Thyroid gland (tissue), 4 donors: ENCODE measurements around the gene CCDC188. TPM values are rescaled to one million over a fixed set of nuclear protein-coding genes. Genes with fewer than 3 reads are reported as not detected.
A peak's percentile ranks its signal among the peaks of the same experiment; 100 is the strongest.

ENCODE experiments used
- DNase-seq, 2 donors: peaks; one replicate each; pipeline ENCODE4 v3.0.0-alpha.2; 2019
- H3K27ac ChIP-seq, 3 donors: fragments of 200-600 bp; sonication (generic); 1 replicate in 2 of 3; 2 replicates in 1 of 3; pipeline ENCODE4 v1.5.1; 2016 to 2019; ENCODE audit warnings: mild to moderate bottlenecking in 1 of 3, moderate library complexity in 1 of 3
- H3K27me3 ChIP-seq: fragments of 200-600 bp; sonication (generic); one replicate; pipeline ENCODE4 v1.5.1; 2019
- H3K36me3 ChIP-seq, 2 donors: fragments of 200-600 bp; sonication (generic); one replicate each; pipeline ENCODE4 v1.5.1; 2016 to 2019
- H3K4me1 ChIP-seq, 2 donors: fragments of 200-600 bp; sonication (generic); one replicate each; pipeline ENCODE4 v1.5.1; 2017 to 2019
- H3K4me3 ChIP-seq, 3 donors: fragments of 200-600 bp; sonication (generic); replicated peaks in 1 of 3; 1 replicate in 2 of 3; 2 replicates in 1 of 3; pipeline ENCODE4 v1.5.1; 2016; ENCODE audit warnings: mild to moderate bottlenecking in 1 of 3
- H3K9me3 ChIP-seq: fragments of 200-600 bp; sonication (generic); one replicate; pipeline ENCODE4 v1.5.1; 2017
- CTCF ChIP-seq, 6 experiments: fragments of 200-600 bp in 3 of 6; fragments of 450-650 bp in 3 of 6; sonication (generic) in 3 of 6; IDR thresholded peaks; one replicate each; pipeline ENCODE4 v1.5.1; 2016 to 2019; ENCODE audit warnings: antibody characterized with exemption in 6 of 6, mild to moderate bottlenecking in 2 of 6, inconsistent platforms in 1 of 6, moderate library complexity in 1 of 6
- POLR2A ChIP-seq, 2 donors: fragments of 450-650 bp; IDR thresholded peaks; one replicate each; pipeline ENCODE4 v1.6.1; 2017; ENCODE audit warnings: antibody characterized with exemption in 2 of 2, mild to moderate bottlenecking in 2 of 2, moderate library complexity in 1 of 2
- WGBS, 2 donors: methylation state at CpG; one replicate each; pipeline ENCODE4 v1.1.5; 2017; 5-methylcytosine and 5-hydroxymethylcytosine counted together
- intact Hi-C: fragments of 100-400 bp; cut with DNase I; formaldehyde crosslinking; loops from one replicate; pipeline ENCODE4 v1.15.1; 2023
- total RNA-seq, 4 donors: library from RNA; depleted of rRNA; stranded (reverse); fragments of >200 nt; gene quantifications; one replicate each; pipeline ENCODE4 v1.2.3, GENCODE V29; 2016

CCDC188 gene
- total RNA-seq, 4 donors from 2014 or later: 0.39 to 2.1 TPM; not detected in 2

- Histone ChIP-seq H3K9me3 (no peaks in the 10 kb centered on the region), H3K27me3 (no peaks in the 10 kb centered on the region), H3K4me1 (peaks cover 18 to 51% of the 10 kb centered on the region in 2 donors), H3K36me3 (peaks cover 0 to 3% of the 10 kb centered on the region in 2 donors), H3K27ac (peak overlapping the region in 1 of 3 donors; percentile 17), H3K4me3 (peak overlapping the region; percentile 60 to 90 (median 83))
- TF ChIP-seq POLR2A (IDR thresholded peaks at IDR 0.05) (no peak), CTCF (IDR thresholded peaks at IDR 0.05) (no peak)
- 0 to 2% methylated on average over 4 to 11 of the region's 72 CpGs for WGBS, 2 donors
- intact Hi-C loops: no loop called here
- peak; percentile 38 to 45 for DNase-seq
These were observed 18.8 kb downstream of the CCDC188 start for GRCh38 chr22:20131859-20132685.

GRCh38 chr22:20131597-20131858 is 19.3 kb downstream of the CCDC188 start, which contains the start of gene ZDHHC8:
TSS of gene ZDHHC8 (plus strand) at chr22:20131804. CDS start at chr22:20131948, 144 bp downstream.
- peak; percentile 45 to 49 for DNase-seq

GRCh38 chr22:20130731-20131596 is 19.9 kb downstream of the CCDC188 start:
- H3K4me1 ChIP-seq: peaks cover 18 to 40% of the 10 kb centered on the region in 2 donors
- 0 to 19% methylated on average over 4 to 11 of the region's 70 CpGs for WGBS, 2 donors

More at GRCh38 chr22:20131597-20131858, 19.3 kb downstream of the CCDC188 start, which contains the start of gene ZDHHC8:
- no peak for TF ChIP-seq POLR2A (IDR thresholded peaks at IDR 0.05)
- no peak for TF ChIP-seq CTCF (IDR thresholded peaks at IDR 0.05)
- intact Hi-C loops: no loop called here
- peak within 1 kb of the TSS; percentile 73 to 94 (median 87) for H3K27ac ChIP-seq
- WGBS, 2 donors: no CpG with 5 or more reads among the region's 43 CpGs
- no peaks in the 10 kb centered on the region for H3K9me3 ChIP-seq
- no peaks in the 10 kb centered on the region for H3K27me3 ChIP-seq
- peaks cover 0 to 5% of the 10 kb centered on the region in 2 donors for H3K36me3 ChIP-seq
- peaks cover 18 to 46% of the 10 kb centered on the region in 2 donors for H3K4me1 ChIP-seq
- H3K4me3 ChIP-seq: peak within 1 kb of the TSS; percentile 60 to 97 (median 90)

GRCh38 chr22:20130319-20130718 is 20.5 kb downstream of the CCDC188 start:
- 61% methylated on average over 3 of the region's 3 CpGs; no CpG with 5 or more reads in 1 of the 2 donors for WGBS, 2 donors
- Histone ChIP-seq H3K4me3 (peak overlapping the region in 1 of 3 donors; percentile 97), H3K27ac (peak overlapping the region in 2 of 3 donors; percentile 73 to 94), H3K4me1 (peaks cover 18 to 34% of the 10 kb centered on the region in 2 donors), H3K36me3 (peaks cover 7 to 16% of the 10 kb centered on the region in 2 donors), H3K9me3 (no peaks in the 10 kb centered on the region), H3K27me3 (no peaks in the 10 kb centered on the region)
- intact Hi-C loops: no loop called here
- DNase-seq: no peak
- TF ChIP-seq POLR2A (IDR thresholded peaks at IDR 0.05) (no peak), CTCF (IDR thresholded peaks at IDR 0.05) (no peak)

More at GRCh38 chr22:20130731-20131596, 19.9 kb downstream of the CCDC188 start:
- Histone ChIP-seq H3K9me3 (no peaks in the 10 kb centered on the region), H3K36me3 (peaks cover under 1 to 9% of the 10 kb centered on the region in 2 donors), H3K27ac (peak overlapping the region; percentile 73 to 94 (median 87)), H3K4me3 (peak overlapping the region in 2 of 3 donors; percentile 56 to 97), H3K27me3 (no peaks in the 10 kb centered on the region)
- TF ChIP-seq CTCF (IDR thresholded peaks at IDR 0.05) (no peak), POLR2A (IDR thresholded peaks at IDR 0.05) (peak in 1 of 2 donors; percentile 25)
- DNase-seq: peak; percentile 90 to 92
- intact Hi-C loops: no loop called here
